IgD-negative memory B cell (primary cell): ENCODE measurements around the gene TMEM175. TPM values are rescaled to one million over a fixed set of nuclear protein-coding genes. Genes with fewer than 3 reads are reported as not detected.
A peak's percentile ranks its signal among the peaks of the same experiment; 100 is the strongest.
"Not testable (repeated sequence)": the region's sequence is repeated elsewhere in the genome, so short reads cannot be mapped to it uniquely, and the experiment has no call there.

Source experiments
- H3K27ac Mint-ChIP-seq, 3 donors: one replicate each; pipeline ENCODE4 v1.8.0; 2020 to 2022; ENCODE audit warnings: mild to moderate bottlenecking in 3 of 3, mixed read lengths in 3 of 3, moderate library complexity in 1 of 3
- H3K27me3 Mint-ChIP-seq: one replicate; pipeline ENCODE4 v1.8.0; 2021; ENCODE audit warnings: mixed read lengths
- H3K36me3 Mint-ChIP-seq: one replicate; pipeline ENCODE4 v1.8.0; 2020; ENCODE audit warnings: mild to moderate bottlenecking, mixed read lengths
- H3K4me1 Mint-ChIP-seq, 3 donors: one replicate each; pipeline ENCODE4 v1.8.0; 2020 to 2022; ENCODE audit warnings: mixed read lengths in 3 of 3, mild to moderate bottlenecking in 1 of 3
- H3K4me3 Mint-ChIP-seq, 4 donors: one replicate each; pipeline ENCODE4 v1.8.0; 2020 to 2022; ENCODE audit warnings: mild to moderate bottlenecking in 4 of 4, mixed read lengths in 4 of 4, moderate library complexity in 3 of 4
- H3K9me3 Mint-ChIP-seq, 3 donors: one replicate each; pipeline ENCODE4 v1.8.0; 2020 to 2021; ENCODE audit warnings: mixed read lengths in 3 of 3, mild to moderate bottlenecking in 1 of 3
- polyA plus RNA-seq: library from polyadenylated mRNA; unstranded; fragments of 300-500 nt; fragmentation: Illumina TruSeq; gene quantifications from one replicate; pipeline ENCODE4 v1.2.3, GENCODE V29; 2021

The TMEM175 gene
- polyA plus RNA-seq, 1 donor from 2014 or later, result 20.0 TPM

DNA sequence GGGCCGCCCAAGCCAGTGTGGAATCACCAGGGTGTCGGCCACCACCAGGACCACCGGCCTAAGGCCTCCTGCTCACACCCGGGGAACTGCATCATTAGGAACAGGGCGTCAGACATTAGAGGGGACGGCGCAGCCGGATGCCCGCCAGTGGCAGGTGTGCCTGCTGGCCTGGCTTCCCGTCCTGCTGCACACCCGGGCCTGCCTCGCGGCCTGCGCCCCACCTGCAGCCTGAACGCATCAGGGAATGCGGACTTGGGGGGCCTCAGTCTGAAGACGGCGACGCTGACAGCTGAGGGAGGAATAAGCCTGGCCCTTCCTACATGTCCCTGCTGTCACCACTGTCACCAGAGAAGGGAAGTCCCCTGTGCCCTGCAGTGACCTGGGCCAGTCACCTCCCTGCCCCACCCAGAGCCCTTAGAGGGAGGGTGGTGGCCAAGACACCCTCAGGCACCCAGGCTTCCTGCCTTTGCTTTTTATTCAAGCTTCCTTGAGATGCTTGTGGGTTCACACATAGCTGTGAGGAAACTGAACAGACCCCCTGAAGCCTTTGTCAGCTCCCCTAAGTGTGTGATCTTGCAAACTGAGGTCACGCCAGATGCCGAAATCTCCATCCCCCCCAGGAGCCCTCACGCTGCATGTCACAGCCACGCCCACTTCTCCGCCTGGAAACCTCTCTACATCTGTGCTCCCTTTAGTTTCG, 37.9 kb downstream of the TMEM175 start:
- Mint-ChIP-seq H3K27me3 (peaks cover 2% of the 10 kb centered on the region), H3K4me3 (peak overlapping the region in 3 of 4 donors; percentile 28 to 66 (median 46)), H3K9me3 (no peaks in the 10 kb centered on the region), H3K36me3 (no peaks in the 10 kb centered on the region), H3K4me1 (peaks cover 0 to 3% (median 0%) of the 10 kb centered on the region in 3 donors), H3K27ac (peak overlapping the region in 2 of 3 donors; percentile 40 to 54)

DNA sequence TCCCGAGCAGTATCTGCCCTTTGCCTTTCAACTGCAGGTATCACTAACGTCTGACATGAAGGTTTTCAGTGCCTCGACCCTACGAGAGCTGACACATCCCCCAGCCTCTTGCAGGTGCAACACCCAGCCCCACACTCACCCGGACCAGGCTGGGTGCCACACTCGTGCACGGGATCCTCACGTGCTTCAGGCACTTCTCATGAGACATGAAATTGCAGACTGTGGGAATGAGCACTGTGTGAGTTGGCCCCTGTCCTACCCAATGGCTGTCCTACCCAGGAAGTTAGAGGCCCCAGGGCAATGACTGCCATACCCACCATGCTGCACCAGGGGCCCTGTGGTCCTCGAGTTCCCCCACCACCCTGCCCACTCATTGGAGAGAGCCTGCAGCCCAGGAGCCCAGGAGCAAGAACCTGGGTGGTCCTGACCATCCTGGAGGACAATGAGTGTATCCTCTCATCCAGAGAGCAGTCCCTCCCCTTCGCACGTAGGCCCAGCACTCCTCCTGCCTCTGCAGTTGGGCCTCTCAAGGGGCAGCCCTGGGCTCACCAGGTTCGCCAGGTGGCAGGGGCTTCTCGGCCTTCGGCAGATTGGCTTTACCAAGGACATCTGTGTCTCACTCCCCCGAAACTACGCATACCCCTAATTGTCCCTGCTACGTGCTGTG, 38.7 kb downstream of the TMEM175 start:
- peaks cover 2% of the 10 kb centered on the region for H3K27me3 Mint-ChIP-seq
- peaks cover 0 to 3% (median 0%) of the 10 kb centered on the region in 3 donors for H3K4me1 Mint-ChIP-seq
- H3K27ac Mint-ChIP-seq, result peak overlapping the region in 2 of 3 donors; percentile 40 to 54
- no peaks in the 10 kb centered on the region for H3K36me3 Mint-ChIP-seq
- H3K9me3 Mint-ChIP-seq, result no peaks in the 10 kb centered on the region
- peak overlapping the region in 3 of 4 donors; percentile 28 to 78 (median 46) for H3K4me3 Mint-ChIP-seq

DNA sequence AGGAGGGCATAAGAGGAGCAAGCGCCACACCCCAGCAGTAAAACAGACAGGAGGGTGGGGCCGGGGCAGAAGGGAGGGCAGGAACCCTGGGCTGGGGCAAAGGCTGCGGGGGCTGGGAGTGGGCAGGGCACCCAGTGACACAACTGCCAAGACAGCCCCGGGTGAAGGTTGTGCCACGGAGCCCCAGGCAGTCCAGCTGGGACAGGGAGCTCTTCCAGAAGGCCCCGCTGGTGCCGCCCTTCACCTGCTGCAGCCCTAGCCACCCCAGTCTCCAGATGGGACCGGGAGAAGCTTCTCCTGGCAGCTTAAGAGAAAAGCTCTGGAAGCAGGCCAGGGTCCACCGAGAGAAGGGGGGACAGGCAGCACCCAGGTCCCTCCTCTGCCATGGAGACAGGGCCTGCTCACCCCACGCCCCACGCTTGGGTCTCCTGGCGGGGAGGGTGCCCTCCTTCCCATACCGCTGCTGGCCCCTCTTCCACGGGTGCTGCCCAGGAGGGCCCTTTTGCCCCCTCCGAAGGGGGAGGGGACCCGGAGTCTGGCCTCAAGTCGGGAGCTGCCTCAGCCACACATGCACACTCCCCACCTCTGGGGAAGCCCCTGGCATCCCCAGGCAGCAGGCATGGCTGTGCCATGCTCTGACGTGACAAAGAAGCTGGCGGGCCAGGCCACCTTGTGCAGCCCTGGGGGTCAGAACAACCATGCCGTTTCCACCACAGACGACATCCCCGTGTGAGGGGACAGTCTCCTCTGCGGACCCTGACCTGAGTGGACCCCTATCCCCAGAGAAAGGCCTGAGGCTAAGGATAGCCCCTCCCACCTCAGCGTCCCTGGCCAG, 39.6 kb downstream of the TMEM175 start:
- Mint-ChIP-seq H3K9me3 (no peaks in the 10 kb centered on the region), H3K27me3 (peaks cover 2% of the 10 kb centered on the region), H3K4me3 (peak overlapping the region in 3 of 4 donors; percentile 41 to 68 (median 63)), H3K27ac (no peak overlapping the region), H3K36me3 (no peaks in the 10 kb centered on the region), H3K4me1 (peaks cover 0 to 3% (median 0%) of the 10 kb centered on the region in 3 donors)

DNA sequence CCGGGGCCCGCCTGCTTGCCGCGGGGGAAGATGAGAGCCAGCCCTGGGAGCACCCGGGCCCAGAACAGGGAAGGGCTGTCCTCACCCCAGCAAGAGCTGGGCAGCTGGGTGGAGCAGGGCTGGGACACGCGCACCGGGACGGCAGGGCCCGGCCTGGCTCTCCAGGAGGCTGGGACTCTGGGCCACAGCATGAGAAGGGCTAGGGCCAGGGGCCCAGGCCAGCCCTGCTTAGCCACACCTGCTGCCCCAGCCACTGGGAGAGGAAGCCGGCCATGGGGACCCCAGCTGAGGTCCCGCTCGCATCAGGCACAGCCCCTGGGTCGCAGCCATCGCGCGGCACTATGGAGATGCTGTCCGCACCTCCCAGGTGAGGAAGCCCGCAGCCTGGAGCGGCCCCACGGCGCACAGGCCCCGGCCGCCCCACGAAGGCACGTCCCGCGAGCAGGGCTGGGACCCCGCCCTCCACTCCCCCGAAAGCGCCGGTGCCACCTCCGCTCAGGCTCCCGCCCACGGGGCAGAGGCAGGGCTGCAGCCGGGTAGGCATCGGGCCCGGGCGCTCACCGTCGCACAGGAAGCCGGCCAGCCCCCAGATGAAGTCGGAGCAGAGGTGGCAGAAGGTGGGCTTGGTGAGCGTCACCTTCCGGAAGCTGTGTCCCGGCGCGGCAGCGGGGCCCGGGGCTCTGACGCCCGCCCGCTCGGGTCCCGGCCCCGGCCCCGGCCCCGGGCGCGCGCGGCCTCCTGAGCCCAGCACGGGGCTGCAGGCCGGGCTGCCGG, 40.6 kb downstream of the TMEM175 start:
- Mint-ChIP-seq H3K27ac (no peak overlapping the region), H3K27me3 (peaks cover 2% of the 10 kb centered on the region), H3K4me3 (peak overlapping the region in 3 of 4 donors; percentile 60 to 68 (median 63)), H3K4me1 (peaks cover 0 to 3% (median 0%) of the 10 kb centered on the region in 3 donors), H3K9me3 (no peaks in the 10 kb centered on the region), H3K36me3 (no peaks in the 10 kb centered on the region)

DNA sequence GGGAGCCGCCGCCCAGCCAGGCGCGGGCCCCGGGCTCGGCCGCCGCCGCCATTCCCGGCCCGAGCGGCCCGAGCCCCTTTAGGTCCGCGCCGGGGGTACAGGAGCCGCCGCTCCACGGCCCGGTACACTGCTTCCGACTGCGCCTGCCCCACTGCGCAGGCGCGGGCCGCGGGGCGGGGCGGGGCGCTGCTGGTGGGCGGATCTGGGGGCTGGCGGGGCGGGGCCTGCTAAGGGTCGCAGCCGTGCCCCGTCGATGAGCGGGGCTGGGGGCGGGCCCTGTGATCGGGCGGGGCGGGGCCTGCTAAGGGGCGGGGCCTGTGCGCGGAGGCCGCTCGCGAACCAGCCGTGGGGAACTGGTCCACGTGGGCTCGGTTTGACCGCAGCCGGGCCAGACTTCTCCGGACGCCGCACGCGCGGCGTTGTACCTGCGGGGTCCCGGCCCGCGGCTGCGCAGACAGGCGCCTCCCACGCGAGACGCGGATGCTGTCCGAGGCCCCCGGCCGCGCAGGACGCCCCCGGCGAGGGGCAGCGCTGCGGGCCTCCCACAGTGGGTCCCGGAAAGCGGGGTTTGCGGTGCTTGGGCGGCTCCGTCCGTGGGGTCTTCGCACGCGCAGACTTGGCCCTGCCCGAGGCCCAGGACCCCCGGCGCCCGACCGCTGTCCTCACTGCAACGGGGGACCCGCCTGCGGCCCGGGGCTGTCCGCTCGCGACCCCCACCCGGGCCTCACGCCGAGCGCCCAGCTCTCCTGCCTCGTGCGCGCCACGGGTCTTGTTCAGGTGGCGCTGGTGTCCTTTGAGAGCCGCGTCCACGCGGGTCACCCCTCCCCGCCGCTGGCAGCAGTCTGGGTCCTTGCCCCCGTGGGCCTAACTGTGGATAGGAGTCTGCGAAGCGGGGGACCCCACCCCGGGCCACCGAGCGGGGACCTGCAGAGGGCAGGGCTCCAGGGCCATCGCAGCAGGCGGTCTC, 41.5 kb downstream of the TMEM175 start, which contains the start of gene DGKQ:
TSS of gene DGKQ (minus strand) at position 139 of the 967 bp plus-strand sequence. CDS start at position 52, 87 bp downstream.
- H3K4me3 Mint-ChIP-seq, result peak within 1 kb of the TSS in 3 of 4 donors; percentile 60 to 68 (median 63)
- H3K36me3 Mint-ChIP-seq, result no peaks in the 10 kb centered on the region
- H3K27ac Mint-ChIP-seq, result peak within 1 kb of the TSS in 1 of 3 donors; percentile 39
- H3K4me1 Mint-ChIP-seq, result peaks cover 0 to 3% (median 0%) of the 10 kb centered on the region in 3 donors
- H3K27me3 Mint-ChIP-seq, result peaks cover 2% of the 10 kb centered on the region
- no peaks in the 10 kb centered on the region for H3K9me3 Mint-ChIP-seq

DNA sequence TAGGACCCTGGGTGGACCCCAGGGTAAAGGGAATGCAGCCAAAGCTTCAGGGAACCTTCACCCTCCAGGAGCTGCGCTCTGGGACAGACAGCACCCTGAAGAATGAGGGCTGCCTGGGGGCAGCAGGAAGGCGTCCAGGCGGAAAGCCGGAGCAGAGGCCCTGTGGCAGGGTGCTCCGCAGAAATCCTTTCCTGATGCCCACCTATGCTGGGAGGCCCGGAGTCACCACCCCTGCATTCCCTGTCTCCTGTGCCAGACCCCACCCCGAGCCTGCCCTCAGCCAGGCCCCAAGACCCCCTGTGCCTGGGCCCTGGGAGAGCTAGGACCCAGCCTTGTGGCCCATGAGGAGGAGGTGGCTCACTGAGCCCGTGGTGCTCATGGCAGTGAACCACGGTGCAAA, 42.4 kb downstream of the TMEM175 start:
- H3K27ac Mint-ChIP-seq, result peak overlapping the region in 1 of 3 donors; percentile 39
- H3K4me3 Mint-ChIP-seq, result peak overlapping the region in 2 of 4 donors; percentile 37 to 57
- H3K36me3 Mint-ChIP-seq, result no peaks in the 10 kb centered on the region
- H3K9me3 Mint-ChIP-seq, result no peaks in the 10 kb centered on the region
- peaks cover 0 to 3% (median 0%) of the 10 kb centered on the region in 3 donors for H3K4me1 Mint-ChIP-seq
- no peaks in the 10 kb centered on the region for H3K27me3 Mint-ChIP-seq

DNA sequence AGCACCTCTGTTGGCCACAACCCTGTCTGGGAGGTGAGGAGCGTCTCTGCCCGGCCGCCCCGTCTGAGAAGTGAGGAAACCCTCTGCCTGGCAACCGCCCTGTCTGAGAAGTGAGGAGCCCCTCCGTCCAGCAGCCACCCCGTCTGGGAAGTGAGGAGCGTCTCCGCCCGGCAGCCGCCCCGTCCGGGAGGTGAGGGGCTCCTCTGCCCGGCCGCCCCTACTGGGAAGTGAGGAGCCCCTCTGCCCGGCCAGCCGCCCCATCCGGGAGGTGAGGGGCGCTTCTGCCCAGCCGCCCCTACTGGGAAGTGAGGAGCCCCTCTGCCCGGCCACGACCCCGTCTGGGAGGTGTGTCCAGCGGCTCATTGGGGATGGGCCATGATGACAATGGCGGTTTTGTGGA, 43.8 kb downstream of the TMEM175 start:
- H3K9me3 Mint-ChIP-seq, H3K27ac Mint-ChIP-seq, H3K36me3 Mint-ChIP-seq, H3K27me3 Mint-ChIP-seq, H3K4me1 Mint-ChIP-seq, H3K4me3 Mint-ChIP-seq: not testable (repeated sequence)

DNA sequence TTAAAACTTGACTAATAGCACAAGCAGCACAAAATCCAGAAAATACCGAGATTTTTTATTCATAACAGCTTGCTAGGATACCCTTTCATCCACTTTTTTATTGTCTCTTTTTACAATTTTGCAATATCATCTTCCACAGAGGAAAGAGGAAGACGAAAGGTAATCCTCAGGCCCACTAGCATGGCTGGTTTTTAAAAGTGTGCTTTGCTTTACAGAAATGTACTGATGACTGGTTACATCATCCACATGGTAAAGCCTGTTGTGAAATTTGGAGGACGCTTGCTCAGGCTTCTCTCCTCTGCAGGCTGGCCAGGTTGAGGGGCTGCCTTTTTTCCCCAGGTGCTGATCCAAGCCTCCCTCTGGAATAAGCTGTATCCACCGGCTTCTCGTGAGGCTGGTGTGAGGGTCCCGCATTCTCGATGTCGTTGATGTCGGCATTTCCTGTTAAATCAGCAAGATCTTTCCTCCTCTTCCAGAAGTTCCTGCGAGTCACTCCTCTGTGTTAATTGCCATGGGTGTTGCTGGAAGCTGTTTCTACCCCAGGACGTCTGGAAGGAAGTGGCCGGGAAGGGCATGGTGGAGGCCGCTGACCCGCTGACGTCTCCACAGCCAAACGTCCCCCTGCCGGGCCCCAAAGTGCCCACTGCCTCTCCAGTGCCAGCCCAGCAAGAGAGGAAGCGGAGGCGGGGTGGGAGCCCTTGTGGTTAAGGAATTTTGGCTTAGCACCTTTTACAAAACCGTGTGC, 46.9 kb downstream of the TMEM175 start:
- Mint-ChIP-seq H3K27me3 (no peaks in the 10 kb centered on the region), H3K4me3 (peak overlapping the region in 1 of 4 donors; percentile 14), H3K27ac (no peak overlapping the region), H3K9me3 (no peaks in the 10 kb centered on the region), H3K4me1 (peaks cover 0 to 1% (median 0%) of the 10 kb centered on the region in 3 donors), H3K36me3 (no peaks in the 10 kb centered on the region)

DNA sequence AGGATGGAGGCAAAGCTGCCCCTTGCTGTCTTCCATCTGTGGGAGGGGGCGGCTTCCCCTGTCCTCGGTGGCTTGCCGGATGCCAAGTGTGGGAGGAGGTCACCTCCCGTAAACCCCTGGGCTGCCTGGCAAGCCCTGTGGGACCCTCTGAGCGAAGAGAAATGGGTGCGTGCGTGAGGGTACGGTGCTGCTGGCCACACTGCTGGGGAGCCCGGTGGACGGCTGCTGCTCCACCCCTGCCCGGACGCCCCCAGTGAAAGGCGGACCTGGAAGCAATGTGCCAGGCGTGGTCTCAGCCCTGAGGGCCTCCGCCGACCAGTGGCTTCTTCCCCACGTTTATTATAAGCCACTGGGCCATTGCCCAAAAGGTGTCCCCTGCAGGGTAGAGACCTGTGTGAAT, 50.0 kb downstream of the TMEM175 start:
- Mint-ChIP-seq H3K27me3 (no peaks in the 10 kb centered on the region), H3K9me3 (no peaks in the 10 kb centered on the region), H3K36me3 (no peaks in the 10 kb centered on the region), H3K4me1 (peaks cover 7 to 16% (median 14%) of the 10 kb centered on the region in 3 donors), H3K4me3 (peak overlapping the region in 1 of 4 donors; percentile 91), H3K27ac (no peak overlapping the region)

DNA sequence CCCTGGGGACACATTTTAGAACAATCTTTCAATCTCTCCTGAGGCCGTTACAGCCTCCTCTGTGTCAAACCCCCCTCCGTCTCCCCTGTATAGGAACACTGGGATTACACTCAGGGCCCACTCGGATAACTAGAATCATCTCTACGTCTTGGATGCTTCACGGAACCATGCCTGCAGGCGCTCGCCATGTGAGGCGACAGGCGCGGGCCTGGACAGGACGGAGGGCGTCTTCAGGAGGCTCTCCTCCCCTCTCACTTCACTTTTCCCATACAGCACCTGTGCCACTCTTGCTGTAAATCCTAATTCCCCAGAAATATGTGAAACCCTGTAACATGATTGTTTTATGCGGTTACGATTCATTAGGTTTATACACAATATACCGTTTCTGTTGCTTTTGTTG, 50.6 kb downstream of the TMEM175 start:
- Mint-ChIP-seq H3K9me3 (no peaks in the 10 kb centered on the region), H3K27ac (no peak overlapping the region), H3K36me3 (no peaks in the 10 kb centered on the region), H3K4me1 (peaks cover 7 to 16% (median 16%) of the 10 kb centered on the region in 3 donors), H3K4me3 (peak overlapping the region in 1 of 4 donors; percentile 91), H3K27me3 (no peaks in the 10 kb centered on the region)

DNA sequence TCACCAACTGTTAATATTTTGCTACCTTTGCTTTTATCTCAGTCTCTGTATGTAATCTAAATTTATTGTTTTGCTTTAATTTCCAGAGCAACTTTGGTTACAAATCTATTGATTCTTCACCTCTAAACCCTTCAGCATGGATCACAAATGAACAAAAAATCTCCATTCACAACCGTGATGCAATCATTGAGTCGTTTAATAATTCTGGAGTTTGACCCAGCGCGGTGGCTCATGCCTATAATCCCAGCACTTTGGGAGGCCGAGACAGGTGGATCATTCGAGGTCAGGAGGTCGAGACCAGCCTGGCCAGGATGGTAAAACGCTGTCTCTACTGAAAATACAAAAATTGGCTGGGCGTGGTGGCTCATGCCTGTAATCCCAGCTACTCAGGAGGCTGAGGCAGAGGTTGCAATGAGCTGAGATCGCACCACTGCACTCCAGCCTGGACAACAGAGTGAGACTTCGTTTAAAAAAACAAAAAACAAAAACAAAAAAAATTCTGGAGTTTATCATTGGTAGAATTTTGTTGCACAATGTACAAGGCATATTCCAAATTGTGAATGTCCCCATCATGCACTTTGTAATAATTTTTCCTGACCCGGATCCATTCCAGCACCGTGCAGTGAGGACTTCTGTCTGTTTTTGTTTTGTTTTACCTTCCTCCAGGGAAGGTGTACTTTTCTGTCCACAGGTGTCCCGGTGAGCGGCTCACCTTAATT, 52.2 kb downstream of the TMEM175 start:
- H3K4me1 Mint-ChIP-seq, result peaks cover 7 to 16% (median 16%) of the 10 kb centered on the region in 3 donors
- H3K9me3 Mint-ChIP-seq, result no peaks in the 10 kb centered on the region
- H3K27me3 Mint-ChIP-seq, result no peaks in the 10 kb centered on the region
- peak overlapping the region; percentile 75 to 94 (median 86) for H3K4me3 Mint-ChIP-seq
- no peak overlapping the region for H3K27ac Mint-ChIP-seq
- no peaks in the 10 kb centered on the region for H3K36me3 Mint-ChIP-seq

DNA sequence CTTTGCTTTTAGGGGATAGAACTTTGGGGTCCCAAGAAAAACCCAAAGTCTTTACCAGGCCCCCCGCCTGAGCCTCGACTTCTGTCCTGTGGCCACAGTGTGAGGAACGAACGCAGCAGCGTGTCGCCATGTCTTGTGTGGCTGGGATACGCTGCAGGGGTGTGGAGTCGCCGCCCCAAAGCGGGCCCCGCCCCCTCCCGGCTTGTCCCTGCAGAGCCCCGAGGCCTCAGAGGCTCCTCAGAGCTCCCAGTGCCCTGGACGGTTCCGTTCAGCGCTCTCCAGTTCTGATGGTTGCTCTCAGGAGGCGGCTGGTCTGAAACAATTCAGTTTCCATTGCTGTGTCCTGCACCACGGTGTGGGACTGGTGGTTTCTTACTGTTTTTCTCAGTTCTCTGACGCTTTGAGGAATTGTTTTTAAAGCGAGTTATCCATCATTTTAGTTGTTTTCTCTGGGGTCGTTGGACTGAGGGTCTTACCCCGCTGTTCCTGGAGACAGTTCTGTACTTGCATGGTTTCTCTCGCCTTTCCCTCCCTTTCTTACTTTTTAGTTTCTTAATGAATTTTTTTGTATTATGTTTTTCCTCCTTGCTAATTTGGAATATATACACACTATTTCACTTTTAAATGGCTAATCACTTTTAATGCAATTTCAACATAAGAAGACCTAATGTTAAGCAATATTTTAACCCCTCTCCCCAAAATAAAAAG, 53.0 kb downstream of the TMEM175 start:
- Mint-ChIP-seq H3K36me3 (no peaks in the 10 kb centered on the region), H3K4me1 (peaks cover 7 to 16% (median 16%) of the 10 kb centered on the region in 3 donors), H3K27me3 (no peaks in the 10 kb centered on the region), H3K27ac (peak overlapping the region in 1 of 3 donors; percentile 46), H3K9me3 (no peaks in the 10 kb centered on the region), H3K4me3 (peak overlapping the region; percentile 75 to 94 (median 86))
